GM12892 (cell line): ENCODE measurements around the gene EIF2B1.

Experiments
- POLR2A ChIP-seq: IDR thresholded peaks from 2 replicates; pipeline ENCODE4 v1.6.1; 2011; ENCODE audit warnings: low read depth, low read length, control low read depth
- POLR2AphosphoS5 ChIP-seq: IDR thresholded peaks from 2 replicates; pipeline ENCODE4 v1.6.1; 2011; ENCODE audit warnings: low read depth, low read length, control low read depth
- TAF1 ChIP-seq: IDR thresholded peaks from 2 replicates; pipeline ENCODE4 v1.6.1; 2011; ENCODE audit warnings: low read depth, mild to moderate bottlenecking, control low read depth, low read length, borderline replicate concordance

DNA sequence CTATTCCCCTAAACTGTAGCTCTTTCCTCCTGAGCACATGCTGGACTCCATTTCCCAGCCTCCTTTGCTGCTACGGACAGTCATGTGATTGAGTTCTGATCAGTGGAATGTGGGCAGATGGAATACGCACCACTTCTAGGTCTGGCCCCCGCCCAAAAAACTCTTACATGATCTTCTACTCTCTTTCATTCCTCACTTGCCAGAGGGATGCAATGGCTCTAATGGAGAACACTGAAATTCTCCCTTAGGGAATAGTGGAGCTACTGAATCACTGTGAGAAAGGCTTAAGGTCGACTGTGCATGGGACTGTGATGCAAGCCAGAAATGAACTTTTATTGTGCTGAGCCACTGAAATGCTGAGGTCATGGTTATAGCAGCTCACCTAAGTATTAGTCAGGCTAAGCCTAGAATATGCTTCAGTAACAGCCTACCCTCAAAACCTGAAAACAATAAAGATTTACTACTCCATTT is 62.1 kb downstream of the EIF2B1 start:
- TF ChIP-seq POLR2A = no peak
- TF ChIP-seq TAF1 = no peak
- TF ChIP-seq POLR2AphosphoS5 = no peak
